ENCODE results near the gene TRDMT1. TPM values are rescaled to one million over a fixed set of nuclear protein-coding genes. Genes with fewer than 3 reads are reported as not detected.

Gene TRDMT1
- total RNA-seq, 1 donor from 2014 or later: 35.6 TPM

- Mint-ChIP-seq H3K9me3 (no peaks in the 10 kb centered on the region), H3K4me1 (peaks cover 38% of the 10 kb centered on the region), H3K4me3 (no peak overlapping the region), H3K27me3 (ENCODE audit: insufficient read depth, low read depth) (no peaks in the 10 kb centered on the region), H3K36me3 (peaks cover 10% of the 10 kb centered on the region), H3K27ac (no peak overlapping the region)
- Histone ChIP-seq H3K4me1 (peaks cover 27% of the 10 kb centered on the region), H3K9me3 (ENCODE audit: low read depth) (no peaks in the 10 kb centered on the region), H3K27ac (no peak overlapping the region), H3K4me3 (no peak overlapping the region), H3K9ac (no peak overlapping the region), H3K27me3 (no peaks in the 10 kb centered on the region), H3K36me3 (no peaks in the 10 kb centered on the region), H4K20me1 (ENCODE audit: low read depth) (no peaks in the 10 kb centered on the region), H3F3A (ENCODE audit: low read depth) (peaks cover 25% of the 10 kb centered on the region), H2AFZ (replicated peaks) (no peak overlapping the region), H3K79me2 (ENCODE audit: low read depth) (no peaks in the 10 kb centered on the region), H3K4me2 (no peak overlapping the region)
- TF ChIP-seq EZH2 (IDR thresholded peaks at IDR 0.05) (no peak), EZH2phosphoT487 (IDR thresholded peaks at IDR 0.05) (no peak), CTCF (IDR thresholded peaks at IDR 0.05) (no peak)
- DNase-seq (ENCODE audit: low spot score): no peak
Measured at GRCh38 chr10:17174626-17175025, 26.8 kb downstream of the TRDMT1 start.

DNA sequence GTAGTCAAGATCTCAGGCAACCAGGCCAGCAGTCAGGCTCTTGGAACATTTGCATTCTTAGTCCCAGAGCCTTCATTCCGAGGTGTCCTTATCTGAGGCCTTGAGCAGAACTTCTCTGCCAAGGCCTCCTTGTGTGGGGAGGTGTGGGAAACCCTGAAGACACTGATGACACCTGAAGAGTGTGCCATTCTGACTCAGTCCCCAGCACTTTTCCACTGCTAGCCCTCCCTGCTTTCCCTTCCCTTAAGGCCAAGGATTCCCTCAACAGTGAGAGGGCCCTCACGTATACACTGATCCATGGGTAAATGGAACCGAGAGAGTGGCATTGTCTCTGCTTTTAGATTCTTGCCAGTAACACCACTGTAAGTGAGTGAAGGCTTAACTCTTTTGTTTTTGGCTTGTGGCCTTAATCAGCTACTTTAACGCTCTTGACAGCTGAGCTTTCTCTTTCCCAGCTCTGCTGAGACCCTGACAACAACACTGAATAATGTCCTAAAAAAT lies 30.3 kb downstream of the TRDMT1 start:
- Histone ChIP-seq H3K36me3 (no peaks in the 10 kb centered on the region), H3F3A (ENCODE audit: low read depth) (peaks cover 25% of the 10 kb centered on the region), H3K4me2 (peak overlapping the region; percentile 60), H3K4me3 (no peak overlapping the region), H3K27me3 (no peaks in the 10 kb centered on the region), H4K20me1 (ENCODE audit: low read depth) (no peaks in the 10 kb centered on the region), H2AFZ (replicated peaks) (no peak overlapping the region), H3K79me2 (ENCODE audit: low read depth) (no peaks in the 10 kb centered on the region), H3K9me3 (ENCODE audit: low read depth) (no peaks in the 10 kb centered on the region), H3K4me1 (peaks cover 27% of the 10 kb centered on the region), H3K9ac (no peak overlapping the region), H3K27ac (peak overlapping the region; percentile 80)
- peak; percentile 83 for DNase-seq (ENCODE audit: low spot score)
- H3K27ac Mint-ChIP-seq: no peak overlapping the region
- TF ChIP-seq CTCF (IDR thresholded peaks at IDR 0.05) (no peak), EZH2phosphoT487 (IDR thresholded peaks at IDR 0.05) (no peak), EZH2 (IDR thresholded peaks at IDR 0.05) (no peak)
- no peak overlapping the region for H3K4me3 Mint-ChIP-seq
- H3K36me3 Mint-ChIP-seq: peaks cover 13% of the 10 kb centered on the region
- no peaks in the 10 kb centered on the region for H3K27me3 Mint-ChIP-seq (ENCODE audit: insufficient read depth, low read depth)
- no peaks in the 10 kb centered on the region for H3K9me3 Mint-ChIP-seq
- peaks cover 32% of the 10 kb centered on the region for H3K4me1 Mint-ChIP-seq

GRCh38 chr10:17169803-17170202 lies 31.7 kb downstream of the TRDMT1 start:
- H3K4me3 Mint-ChIP-seq: no peak overlapping the region
- Histone ChIP-seq H2AFZ (replicated peaks) (no peak overlapping the region), H3K9me3 (ENCODE audit: low read depth) (no peaks in the 10 kb centered on the region), H3K27me3 (no peaks in the 10 kb centered on the region), H3K4me1 (peaks cover 16% of the 10 kb centered on the region), H3K4me2 (no peak overlapping the region), H3F3A (ENCODE audit: low read depth) (peaks cover 18% of the 10 kb centered on the region), H3K36me3 (no peaks in the 10 kb centered on the region), H3K79me2 (ENCODE audit: low read depth) (no peaks in the 10 kb centered on the region), H3K4me3 (no peak overlapping the region), H3K9ac (no peak overlapping the region), H3K27ac (no peak overlapping the region), H4K20me1 (ENCODE audit: low read depth) (no peaks in the 10 kb centered on the region)
- H3K9me3 Mint-ChIP-seq: peaks cover under 1% of the 10 kb centered on the region
- H3K27me3 Mint-ChIP-seq (ENCODE audit: insufficient read depth, low read depth): no peaks in the 10 kb centered on the region
- peaks cover 19% of the 10 kb centered on the region for H3K4me1 Mint-ChIP-seq
- H3K36me3 Mint-ChIP-seq: peaks cover 13% of the 10 kb centered on the region
- H3K27ac Mint-ChIP-seq: no peak overlapping the region
- TF ChIP-seq CTCF (IDR thresholded peaks at IDR 0.05) (no peak), EZH2 (IDR thresholded peaks at IDR 0.05) (no peak), EZH2phosphoT487 (IDR thresholded peaks at IDR 0.05) (no peak)
- no peak for DNase-seq (ENCODE audit: low spot score)

Measured in neural progenitor cell (in vitro differentiated cells).